ENCODE results near the gene C1orf21. TPM values are rescaled to one million over a fixed set of nuclear protein-coding genes. Genes with fewer than 3 reads are reported as not detected.

C1orf21 gene
- total RNA-seq, 4 donors from 2014 or later, result 36.3 to 115 (median 79.4) TPM

DNA sequence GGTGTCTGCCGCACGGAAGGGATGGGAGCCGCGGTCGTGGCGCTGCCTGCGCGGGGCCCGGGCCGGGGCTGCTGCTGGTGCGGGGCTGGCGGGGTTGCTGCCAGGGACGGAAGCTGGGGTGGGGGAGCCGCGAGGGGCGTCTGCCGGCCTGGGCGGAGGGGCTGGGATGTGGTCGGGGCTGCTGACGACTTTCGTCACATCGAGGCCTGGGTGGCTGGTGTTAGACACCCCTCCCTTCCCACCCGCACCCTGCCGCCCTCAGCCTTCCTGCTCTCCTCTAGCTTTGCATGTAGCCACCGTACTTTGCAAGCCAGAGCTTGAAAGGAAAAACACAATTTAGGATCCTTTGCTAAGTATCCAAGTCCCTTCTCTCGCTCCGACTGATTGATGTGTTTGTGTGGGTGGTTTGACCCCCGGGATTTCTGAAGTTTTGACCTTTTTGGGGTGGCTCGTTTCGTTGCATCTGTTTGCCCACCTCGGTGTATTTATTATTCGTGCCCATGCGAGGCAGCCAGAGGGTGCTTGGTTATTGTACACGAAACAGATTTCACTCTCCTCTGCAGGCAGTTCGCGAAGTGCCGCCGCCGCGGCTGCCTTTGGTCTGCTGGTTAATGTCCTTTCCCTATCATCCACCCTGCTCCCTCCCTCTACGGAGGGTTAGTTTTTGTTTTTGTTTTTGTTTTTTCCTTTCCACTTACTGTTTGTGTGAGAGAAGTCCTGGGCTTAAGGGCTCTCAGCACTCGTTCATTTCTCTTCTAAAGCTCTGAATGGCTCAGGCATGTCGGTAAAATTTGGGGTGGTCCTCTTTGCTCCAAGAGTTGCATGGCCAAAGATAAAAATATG, 868 bp downstream of the C1orf21 start:
- Histone ChIP-seq H3K36me3 (no peaks in the 10 kb centered on the region), H3K4me3 (peak overlapping the region; percentile 54 to 95 (median 84)), H3K27ac (peak overlapping the region; percentile 75 to 97 (median 88)), H3K27me3 (no peaks in the 10 kb centered on the region), H3K4me1 (peaks cover 0 to 11% (median 4%) of the 10 kb centered on the region in 4 donors), H3K9me3 (no peaks in the 10 kb centered on the region)
- DNase-seq, result peak in 2 of 3 donors; percentile 66 to 67
- peak in 1 of 2 donors; percentile 26 for TF ChIP-seq POLR2A (IDR thresholded peaks at IDR 0.05)
- TF ChIP-seq, protein P1, sequence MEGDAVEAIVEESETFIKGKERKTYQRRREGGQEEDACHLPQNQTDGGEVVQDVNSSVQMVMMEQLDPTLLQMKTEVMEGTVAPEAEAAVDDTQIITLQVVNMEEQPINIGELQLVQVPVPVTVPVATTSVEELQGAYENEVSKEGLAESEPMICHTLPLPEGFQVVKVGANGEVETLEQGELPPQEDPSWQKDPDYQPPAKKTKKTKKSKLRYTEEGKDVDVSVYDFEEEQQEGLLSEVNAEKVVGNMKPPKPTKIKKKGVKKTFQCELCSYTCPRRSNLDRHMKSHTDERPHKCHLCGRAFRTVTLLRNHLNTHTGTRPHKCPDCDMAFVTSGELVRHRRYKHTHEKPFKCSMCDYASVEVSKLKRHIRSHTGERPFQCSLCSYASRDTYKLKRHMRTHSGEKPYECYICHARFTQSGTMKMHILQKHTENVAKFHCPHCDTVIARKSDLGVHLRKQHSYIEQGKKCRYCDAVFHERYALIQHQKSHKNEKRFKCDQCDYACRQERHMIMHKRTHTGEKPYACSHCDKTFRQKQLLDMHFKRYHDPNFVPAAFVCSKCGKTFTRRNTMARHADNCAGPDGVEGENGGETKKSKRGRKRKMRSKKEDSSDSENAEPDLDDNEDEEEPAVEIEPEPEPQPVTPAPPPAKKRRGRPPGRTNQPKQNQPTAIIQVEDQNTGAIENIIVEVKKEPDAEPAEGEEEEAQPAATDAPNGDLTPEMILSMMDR (IDR thresholded peaks at IDR 0.05), result peak in 1 of 6 experiments; percentile 7

DNA sequence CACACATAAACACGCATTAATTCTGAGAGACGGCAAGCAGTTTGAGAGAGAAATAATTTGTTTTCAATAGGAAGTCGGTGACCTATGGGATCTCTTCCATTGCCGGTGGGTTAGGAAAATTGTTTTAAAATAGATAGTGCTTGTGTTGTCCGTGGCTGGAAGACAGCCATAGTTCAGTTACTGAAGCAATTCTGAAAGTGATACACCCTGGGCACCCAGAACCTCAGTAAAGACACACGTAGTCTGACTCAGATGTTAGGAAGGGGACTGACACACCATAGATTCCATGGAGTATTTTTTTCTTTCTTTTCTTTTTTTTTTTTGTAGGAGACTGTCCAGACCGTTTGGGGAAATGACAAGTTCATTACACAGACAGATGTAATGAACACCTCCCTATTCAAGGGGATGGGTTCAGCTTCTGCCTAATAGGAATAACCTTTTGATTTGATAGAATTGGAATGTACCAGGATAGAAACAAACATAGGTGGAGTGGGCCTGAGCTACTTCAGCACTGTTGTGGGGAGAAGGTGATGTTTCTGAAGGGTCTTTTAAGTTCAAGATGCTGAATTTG, 1.6 kb downstream of the C1orf21 start:
- no peak for TF ChIP-seq POLR2A (IDR thresholded peaks at IDR 0.05)
- TF ChIP-seq, protein P1 (IDR thresholded peaks at IDR 0.05), result no peak
- Histone ChIP-seq H3K9me3 (no peaks in the 10 kb centered on the region), H3K27ac (peak overlapping the region in 3 of 4 donors; percentile 81 to 97 (median 94)), H3K4me1 (peaks cover 0 to 11% (median 4%) of the 10 kb centered on the region in 4 donors), H3K27me3 (no peaks in the 10 kb centered on the region), H3K36me3 (no peaks in the 10 kb centered on the region), H3K4me3 (peak overlapping the region; percentile 54 to 95 (median 84))
- DNase-seq, result peak in 1 of 3 donors; percentile 56

DNA sequence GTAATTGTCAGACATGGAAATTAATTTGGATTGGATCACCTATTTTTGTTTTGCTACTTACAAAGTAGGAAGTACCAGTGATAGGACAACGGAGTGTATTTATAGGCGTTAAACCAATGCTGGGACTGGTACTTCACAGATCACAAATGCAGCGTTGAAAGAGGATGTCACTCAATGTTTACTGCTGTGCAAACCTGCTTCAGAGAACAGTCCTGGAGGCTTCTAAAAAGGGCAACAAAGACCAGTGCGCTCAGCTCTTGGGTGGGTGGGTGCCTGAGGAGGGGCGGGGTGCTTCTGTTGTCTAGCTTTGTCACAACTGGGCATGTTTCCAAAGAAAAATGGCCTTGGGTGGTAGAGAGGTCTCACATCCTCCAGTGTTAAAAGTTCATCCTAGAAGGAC, 2.1 kb downstream of the C1orf21 start:
- peaks cover 0 to 11% (median 4%) of the 10 kb centered on the region in 4 donors for H3K4me1 ChIP-seq
- TF ChIP-seq, protein P1 (IDR thresholded peaks at IDR 0.05), result no peak
- no peak for TF ChIP-seq POLR2A (IDR thresholded peaks at IDR 0.05)
- H3K27ac ChIP-seq, result peak overlapping the region in 2 of 4 donors; percentile 50 to 94
- H3K36me3 ChIP-seq, result no peaks in the 10 kb centered on the region
- DNase-seq, result no peak
- H3K9me3 ChIP-seq, result no peaks in the 10 kb centered on the region
- peak overlapping the region in 2 of 4 donors; percentile 95 for H3K4me3 ChIP-seq
- H3K27me3 ChIP-seq, result no peaks in the 10 kb centered on the region

DNA sequence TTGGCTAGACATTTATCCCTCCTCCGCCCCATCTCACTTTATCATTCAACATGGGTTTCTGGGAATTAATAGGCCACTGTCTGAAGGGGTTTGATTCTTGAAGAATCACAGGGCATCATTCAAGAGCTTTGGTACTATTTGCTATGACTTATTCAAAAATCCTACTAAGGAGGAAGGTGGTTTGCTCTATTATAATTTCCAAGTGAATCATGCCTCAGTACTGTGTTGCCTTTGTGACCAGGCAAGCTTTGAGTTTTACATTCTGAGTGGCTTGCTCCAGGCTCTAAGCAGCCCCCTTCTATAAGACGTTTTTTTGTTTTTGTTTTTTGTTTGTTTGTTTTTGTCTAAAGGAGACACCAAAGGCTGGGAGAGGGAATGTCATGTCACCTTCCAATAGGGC, 2.6 kb downstream of the C1orf21 start:
- H3K9me3 ChIP-seq, result no peaks in the 10 kb centered on the region
- H3K4me1 ChIP-seq, result peaks cover 0 to 11% (median 4%) of the 10 kb centered on the region in 4 donors
- peak overlapping the region in 2 of 4 donors; percentile 95 for H3K4me3 ChIP-seq
- no peak for DNase-seq
- no peaks in the 10 kb centered on the region for H3K27me3 ChIP-seq
- H3K36me3 ChIP-seq, result no peaks in the 10 kb centered on the region
- peak overlapping the region in 2 of 4 donors; percentile 50 to 94 for H3K27ac ChIP-seq
- TF ChIP-seq, protein P1 (IDR thresholded peaks at IDR 0.05), result no peak
- TF ChIP-seq POLR2A (IDR thresholded peaks at IDR 0.05), result no peak

DNA sequence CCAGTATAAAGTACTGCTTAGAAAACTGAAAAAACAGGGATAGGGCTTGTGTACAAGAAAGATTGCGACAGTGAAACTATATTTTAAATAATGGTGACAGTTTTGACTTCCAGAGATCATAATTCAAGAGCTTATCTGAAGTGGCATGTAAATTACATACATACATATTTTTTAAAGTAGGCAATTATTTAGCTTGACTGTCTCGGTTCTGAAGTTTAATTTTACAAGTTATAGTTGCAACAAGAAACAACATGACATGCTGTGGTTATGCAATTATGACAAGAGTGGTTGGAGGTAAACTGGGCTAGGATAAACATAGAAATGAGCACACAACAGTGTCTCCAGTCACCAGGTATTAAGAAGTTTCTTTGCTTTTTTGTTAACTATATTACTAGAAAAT, 4.1 kb downstream of the C1orf21 start:
- Histone ChIP-seq H3K27me3 (no peaks in the 10 kb centered on the region), H3K27ac (no peak overlapping the region), H3K4me3 (peak overlapping the region in 1 of 4 donors; percentile 2), H3K36me3 (no peaks in the 10 kb centered on the region), H3K9me3 (no peaks in the 10 kb centered on the region), H3K4me1 (peaks cover 0 to 11% (median 3%) of the 10 kb centered on the region in 4 donors)
- no peak for DNase-seq
- TF ChIP-seq POLR2A (IDR thresholded peaks at IDR 0.05), result no peak
- TF ChIP-seq, protein P1 (IDR thresholded peaks at IDR 0.05), result no peak

Data from Peyer's patch (tissue), 4 donors.